SJCRH30 (cell line): Measurements from ENCODE around the gene ACAN. TPM values are rescaled to one million over a fixed set of nuclear protein-coding genes. Genes with fewer than 3 reads are reported as not detected.
A peak's percentile ranks its signal among the peaks of the same experiment; 100 is the strongest.

Experiments used
- DNase-seq, 2 experiments: peaks; one replicate each; pipeline ENCODE4 v3.0.0-alpha.2; 2015 to 2020
- H3K27ac ChIP-seq: fragments of 250-450 bp; sonication (Bioruptor Pico); 2 replicates; pipeline ENCODE4 v1.5.1; 2020; ENCODE audit warnings: mild to moderate bottlenecking, moderate library complexity
- H3K27me3 ChIP-seq: fragments of 250-450 bp; sonication (Bioruptor Pico); 2 replicates; pipeline ENCODE4 v1.5.1; 2020; ENCODE audit warnings: mild to moderate bottlenecking, moderate library complexity
- H3K36me3 ChIP-seq: fragments of 250-450 bp; sonication (Bioruptor Pico); 2 replicates; pipeline ENCODE4 v1.5.1; 2020; ENCODE audit warnings: mild to moderate bottlenecking, moderate library complexity
- H3K4me1 ChIP-seq: fragments of 250-450 bp; sonication (Bioruptor Pico); 2 replicates; pipeline ENCODE4 v1.5.1; 2020; ENCODE audit warnings: mild to moderate bottlenecking, moderate library complexity
- H3K4me3 ChIP-seq: fragments of 250-450 bp; sonication (Bioruptor Pico); 2 replicates; pipeline ENCODE4 v1.5.1; 2020; ENCODE audit warnings: mild to moderate bottlenecking, moderate library complexity
- H3K9me3 ChIP-seq: fragments of 250-450 bp; sonication (Bioruptor Pico); replicated peaks from 2 replicates; pipeline ENCODE4 v1.5.1; 2020; ENCODE audit warnings: mild to moderate bottlenecking, moderate library complexity
- total RNA-seq: library from RNA; depleted of rRNA; stranded (reverse); fragments of >200 nt; shearing (Covaris generic); gene quantifications from 2 replicates; pipeline ENCODE4 v1.2.3, GENCODE V29; 2014

Gene ACAN
- total RNA-seq, 1 experiment from 2014 or later: not detected

DNA sequence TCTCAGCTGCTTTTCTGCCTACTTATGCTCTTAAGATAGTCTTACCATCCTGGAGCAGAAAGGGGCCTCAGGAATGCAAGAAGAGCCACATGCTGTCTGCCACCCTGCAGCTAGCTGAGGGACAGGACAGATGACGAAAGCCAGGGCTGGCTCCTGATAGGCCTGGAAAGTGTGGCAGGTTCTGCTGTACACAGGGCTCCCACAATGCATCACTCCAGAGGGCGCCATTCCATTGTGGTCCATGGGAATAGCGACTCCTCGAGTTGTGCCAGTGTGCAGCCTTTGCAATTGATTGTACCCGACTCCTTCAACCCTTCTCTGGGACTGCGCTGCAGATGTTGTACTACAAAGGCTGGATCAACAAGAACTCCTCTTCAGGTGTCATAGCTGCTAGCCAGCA is 11.2 kb downstream of the ACAN start:
- no peak for DNase-seq
- H3K36me3 ChIP-seq: no peaks in the 10 kb centered on the region
- H3K9me3 ChIP-seq: no peaks in the 10 kb centered on the region
- no peaks in the 10 kb centered on the region for H3K4me1 ChIP-seq
- 0 out of 2 replicates have a peak, but pooled peaks cover 2% of the 10 kb centered on the region for H3K27me3 ChIP-seq
- no peak overlapping the region for H3K27ac ChIP-seq
- H3K4me3 ChIP-seq: no peak overlapping the region

DNA sequence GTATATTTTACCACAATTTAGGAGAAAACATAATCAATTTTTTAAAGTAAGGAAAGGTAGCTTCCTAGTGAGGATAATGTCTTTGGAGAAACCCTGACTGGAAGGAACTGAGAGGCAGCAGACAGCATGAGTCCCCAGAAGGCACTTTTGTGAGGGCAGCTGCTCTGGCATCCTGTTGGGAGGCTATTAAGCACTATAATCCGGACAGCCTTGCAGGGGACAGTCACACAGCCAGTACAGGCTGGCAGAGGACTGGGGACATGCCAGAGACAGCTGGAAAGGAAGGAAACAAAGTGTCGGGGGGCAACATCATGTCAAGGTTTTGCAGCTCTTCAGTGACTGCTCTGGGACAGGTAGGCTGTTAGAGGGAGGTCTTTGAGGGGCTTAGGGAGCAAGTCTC is 15.7 kb downstream of the ACAN start:
- no peaks in the 10 kb centered on the region for H3K36me3 ChIP-seq
- H3K27me3 ChIP-seq: no peaks in the 10 kb centered on the region
- DNase-seq: no peak

DNA sequence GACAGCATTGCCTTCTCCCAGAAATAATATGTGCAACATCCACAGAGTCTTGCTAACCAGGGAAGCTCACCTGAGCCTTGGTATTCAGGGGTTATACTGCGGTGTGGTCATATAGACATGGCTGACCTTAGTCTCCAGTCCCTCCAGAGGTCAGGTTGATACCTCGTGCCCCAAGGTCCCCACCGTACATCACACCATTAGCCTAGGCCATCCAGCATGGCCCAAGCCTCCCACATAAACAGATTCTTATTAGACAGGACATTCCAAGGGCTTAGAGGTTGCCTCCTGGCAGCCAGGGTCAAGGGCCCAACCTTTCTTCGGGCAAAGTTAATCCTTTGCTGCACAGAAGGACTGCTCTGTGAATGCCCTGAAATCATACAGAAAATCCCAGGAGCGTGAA is 18.8 kb downstream of the ACAN start:
- Histone ChIP-seq H3K4me1 (no peaks in the 10 kb centered on the region), H3K27me3 (no peaks in the 10 kb centered on the region), H3K9me3 (no peaks in the 10 kb centered on the region), H3K27ac (no peak overlapping the region), H3K4me3 (no peak overlapping the region), H3K36me3 (no peaks in the 10 kb centered on the region)
- DNase-seq: no peak

More for the DNA sequence above, 15.7 kb downstream of the ACAN start:
- no peak overlapping the region for H3K27ac ChIP-seq
- no peaks in the 10 kb centered on the region for H3K9me3 ChIP-seq
- H3K4me3 ChIP-seq: no peak overlapping the region
- no peaks in the 10 kb centered on the region for H3K4me1 ChIP-seq

DNA sequence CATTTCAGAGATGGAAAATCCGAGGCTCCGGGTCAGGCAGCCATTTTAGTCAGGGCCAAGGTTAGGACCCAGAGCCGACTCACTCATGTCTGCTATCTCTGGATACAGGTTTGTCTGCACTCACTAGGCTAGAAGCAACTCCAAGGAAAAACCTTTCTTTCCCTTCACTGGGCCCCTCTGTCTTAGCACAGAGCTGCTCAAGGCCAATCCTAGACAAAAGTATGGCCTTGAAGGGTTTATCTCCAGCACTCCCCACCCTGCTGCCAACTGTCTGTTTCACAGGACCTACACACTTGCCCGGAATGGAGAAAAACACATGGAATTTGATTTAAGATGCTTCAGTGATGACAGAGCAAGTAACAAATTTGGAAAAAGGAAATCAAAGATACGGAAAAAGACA is 25.6 kb downstream of the ACAN start:
- Histone ChIP-seq H3K27me3 (peaks cover 4% of the 10 kb centered on the region; the same call in 1 of the 2 replicates), H3K4me1 (no peaks in the 10 kb centered on the region), H3K36me3 (no peaks in the 10 kb centered on the region), H3K27ac (no peak overlapping the region), H3K4me3 (no peak overlapping the region), H3K9me3 (no peaks in the 10 kb centered on the region)
- no peak for DNase-seq

DNA sequence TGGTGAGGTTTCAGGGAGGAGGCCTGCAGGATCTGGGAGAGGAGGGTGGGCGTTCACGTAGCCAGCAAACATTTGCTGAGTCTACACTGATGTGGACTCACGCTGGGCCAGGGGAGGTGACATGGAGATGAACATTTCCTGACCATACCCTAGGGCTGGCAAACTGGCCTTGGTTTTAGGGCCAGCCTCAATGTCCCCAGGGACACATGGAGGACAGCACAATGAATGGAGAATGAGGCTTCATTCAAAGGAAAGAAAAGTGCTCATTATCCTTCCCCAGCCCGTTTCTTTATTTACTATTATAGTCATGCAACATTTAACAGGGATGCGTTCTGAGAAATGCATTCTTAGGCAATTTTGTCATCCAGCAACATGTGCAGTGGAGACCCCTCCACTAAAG is 26.8 kb downstream of the ACAN start:
- DNase-seq: no peak
- Histone ChIP-seq H3K4me3 (no peak overlapping the region), H3K27me3 (peaks cover 4% of the 10 kb centered on the region; the same call in 1 of the 2 replicates), H3K36me3 (no peaks in the 10 kb centered on the region), H3K9me3 (no peaks in the 10 kb centered on the region), H3K27ac (no peak overlapping the region), H3K4me1 (no peaks in the 10 kb centered on the region)

DNA sequence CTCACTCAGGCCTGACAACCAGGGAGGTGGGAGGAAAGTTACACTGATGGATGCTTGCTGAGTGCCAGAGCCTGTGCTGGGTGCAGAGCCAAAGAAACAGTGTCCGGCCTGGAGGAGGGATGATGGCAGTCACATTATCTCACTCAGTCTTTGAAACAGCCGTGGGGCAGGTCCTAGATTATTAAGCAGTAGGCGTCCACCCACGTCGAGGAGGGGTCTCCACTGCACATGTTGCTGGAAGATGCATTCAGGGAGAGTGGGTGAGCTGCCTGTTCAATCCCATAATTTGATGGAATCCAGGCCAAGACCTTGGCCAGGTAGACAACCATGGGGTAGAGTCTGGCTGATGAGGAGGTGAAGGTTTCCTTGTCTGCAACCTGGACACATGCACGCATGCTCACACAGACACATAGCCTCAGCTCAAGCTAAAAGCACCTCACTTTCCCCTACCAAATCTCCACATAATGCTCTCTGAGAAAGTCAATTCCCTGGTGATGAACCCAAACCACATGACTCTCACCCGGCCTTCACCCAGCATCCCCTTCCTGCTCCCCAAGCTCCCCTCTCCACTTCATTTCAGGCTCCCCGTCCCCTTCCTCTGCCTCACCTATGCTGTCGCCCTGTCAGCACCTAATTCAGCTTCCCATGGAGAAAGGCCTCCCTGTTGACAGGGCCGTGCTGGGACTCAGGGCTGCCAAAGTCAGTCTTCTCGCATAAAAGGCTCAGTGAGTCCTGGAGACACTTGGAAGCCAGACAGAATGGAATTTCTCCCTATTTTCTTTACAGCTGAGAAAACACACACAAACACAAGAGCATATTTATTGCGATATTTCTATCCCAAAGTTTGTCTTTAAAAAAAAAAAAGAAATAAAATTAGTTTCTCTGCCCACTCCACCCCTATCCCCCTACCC is 29.8 kb downstream of the ACAN start:
- Histone ChIP-seq H3K4me1 (no peaks in the 10 kb centered on the region), H3K36me3 (no peaks in the 10 kb centered on the region), H3K9me3 (no peaks in the 10 kb centered on the region), H3K4me3 (no peak overlapping the region), H3K27me3 (peaks cover 4% of the 10 kb centered on the region; the same call in 1 of the 2 replicates), H3K27ac (no peak overlapping the region)
- DNase-seq: no peak

DNA sequence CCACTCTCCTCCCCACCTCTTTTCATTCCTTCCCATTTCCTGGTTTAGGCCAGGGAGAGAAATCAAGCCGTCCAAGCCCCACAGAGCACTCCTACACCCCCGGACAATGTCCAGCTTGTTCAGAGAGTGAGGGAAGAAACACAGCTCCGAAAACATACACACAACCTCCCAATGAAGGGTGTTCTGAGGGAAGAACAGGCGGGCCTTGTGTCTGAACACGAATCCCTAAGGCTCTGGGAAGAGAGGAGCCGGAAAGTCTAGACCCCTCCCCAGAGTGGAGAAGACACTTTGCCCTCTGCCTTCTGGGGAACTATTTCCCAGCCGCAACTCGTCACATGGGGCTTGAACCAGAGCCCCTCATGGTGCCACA is 30.5 kb downstream of the ACAN start:
- Histone ChIP-seq H3K36me3 (no peaks in the 10 kb centered on the region), H3K4me3 (no peak overlapping the region), H3K27me3 (peaks cover 4% of the 10 kb centered on the region; the same call in 1 of the 2 replicates), H3K4me1 (no peaks in the 10 kb centered on the region), H3K9me3 (no peaks in the 10 kb centered on the region), H3K27ac (no peak overlapping the region)
- no peak for DNase-seq

DNA sequence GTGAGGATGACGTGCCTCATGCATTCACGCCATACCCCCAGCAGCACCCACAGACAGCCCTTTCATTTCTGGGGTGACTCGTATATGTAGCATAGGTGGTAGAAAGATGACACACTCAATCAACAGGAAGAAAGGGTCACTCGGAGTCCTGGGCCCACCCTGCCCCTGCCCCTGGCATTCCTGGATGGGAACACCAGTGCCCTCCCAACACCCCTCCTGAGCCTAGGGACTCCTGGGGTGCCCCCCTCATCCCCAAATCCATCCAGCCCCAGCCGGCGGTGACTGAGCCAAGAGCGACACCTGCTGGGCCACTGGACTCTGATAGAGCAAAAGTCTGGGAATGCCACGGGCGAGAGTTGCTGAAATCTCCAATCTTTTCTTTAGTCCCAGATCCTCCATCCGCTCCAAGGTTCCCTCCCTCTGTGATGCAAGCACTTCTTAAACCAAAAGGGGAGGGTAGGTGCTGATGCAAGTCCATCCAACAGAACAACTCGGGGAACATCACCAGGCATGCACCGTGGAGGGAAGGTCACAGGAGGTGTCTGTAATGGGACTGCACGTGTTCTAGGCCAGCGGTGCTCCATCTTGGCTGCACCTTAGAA is 31.1 kb downstream of the ACAN start:
- Histone ChIP-seq H3K4me3 (no peak overlapping the region), H3K36me3 (no peaks in the 10 kb centered on the region)
- DNase-seq: peak; percentile 23 to 42

DNA sequence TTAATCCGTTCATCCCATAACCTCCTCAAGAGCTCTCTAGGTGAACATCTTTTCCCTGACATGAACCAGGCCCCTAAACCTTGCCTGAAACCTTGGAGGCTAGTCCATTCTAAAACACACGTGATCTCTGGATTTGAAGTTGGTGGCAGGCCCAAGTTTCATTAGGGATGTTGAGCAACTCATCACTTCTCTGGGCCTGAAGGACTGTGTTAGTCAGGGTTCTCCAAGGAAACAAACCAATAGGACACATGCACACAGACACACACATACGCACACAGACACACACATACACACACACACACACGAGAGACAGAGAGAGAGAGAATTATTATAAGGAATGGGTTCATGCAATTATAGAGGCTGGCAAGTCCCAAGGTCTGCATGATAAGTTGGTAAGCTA is 31.9 kb downstream of the ACAN start:
- DNase-seq: no peak
- Histone ChIP-seq H3K27ac (no peak overlapping the region), H3K9me3 (no peaks in the 10 kb centered on the region), H3K27me3 (no peaks in the 10 kb centered on the region), H3K4me3 (no peak overlapping the region), H3K36me3 (no peaks in the 10 kb centered on the region), H3K4me1 (no peaks in the 10 kb centered on the region)

More for the DNA sequence above, 31.1 kb downstream of the ACAN start:
- Histone ChIP-seq H3K27me3 (peaks cover 2% of the 10 kb centered on the region; the same call in 1 of the 2 replicates), H3K27ac (no peak overlapping the region), H3K4me1 (no peaks in the 10 kb centered on the region), H3K9me3 (no peaks in the 10 kb centered on the region)

DNA sequence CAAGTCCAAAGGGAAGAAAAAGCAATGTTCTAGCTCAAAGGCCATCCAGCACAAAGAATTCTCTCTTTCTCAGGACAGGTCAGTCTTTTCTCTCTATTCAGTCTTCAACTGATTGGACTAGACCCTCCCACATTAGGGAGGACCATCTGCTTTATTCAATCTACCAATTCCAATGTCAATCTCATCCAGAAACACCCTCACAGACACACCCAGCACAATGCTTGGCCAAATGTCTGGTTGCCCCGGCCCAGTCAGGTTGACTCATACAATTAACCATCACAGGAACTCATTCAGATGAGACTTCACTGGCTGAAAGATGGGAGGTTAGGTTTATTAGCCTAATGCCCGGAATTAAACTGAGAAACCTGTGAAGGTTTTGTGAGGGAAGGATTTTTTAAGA is 32.4 kb downstream of the ACAN start:
- H3K27me3 ChIP-seq: no peaks in the 10 kb centered on the region
- no peak for DNase-seq
- H3K27ac ChIP-seq: no peak overlapping the region
- no peaks in the 10 kb centered on the region for H3K4me1 ChIP-seq
- H3K36me3 ChIP-seq: no peaks in the 10 kb centered on the region
- H3K4me3 ChIP-seq: no peak overlapping the region
- no peaks in the 10 kb centered on the region for H3K9me3 ChIP-seq

DNA sequence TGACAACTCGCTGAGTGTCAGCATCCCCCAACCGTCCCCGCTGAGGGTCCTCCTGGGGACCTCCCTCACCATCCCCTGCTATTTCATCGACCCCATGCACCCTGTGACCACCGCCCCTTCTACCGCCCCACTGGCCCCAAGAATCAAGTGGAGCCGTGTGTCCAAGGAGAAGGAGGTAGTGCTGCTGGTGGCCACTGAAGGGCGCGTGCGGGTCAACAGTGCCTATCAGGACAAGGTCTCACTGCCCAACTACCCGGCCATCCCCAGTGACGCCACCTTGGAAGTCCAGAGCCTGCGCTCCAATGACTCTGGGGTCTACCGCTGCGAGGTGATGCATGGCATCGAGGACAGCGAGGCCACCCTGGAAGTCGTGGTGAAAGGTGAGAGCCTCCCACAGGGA is 35.4 kb downstream of the ACAN start:
- Histone ChIP-seq H3K36me3 (no peaks in the 10 kb centered on the region), H3K27me3 (no peaks in the 10 kb centered on the region), H3K4me1 (no peaks in the 10 kb centered on the region), H3K27ac (no peak overlapping the region), H3K4me3 (no peak overlapping the region), H3K9me3 (no peaks in the 10 kb centered on the region)
- DNase-seq: no peak

DNA sequence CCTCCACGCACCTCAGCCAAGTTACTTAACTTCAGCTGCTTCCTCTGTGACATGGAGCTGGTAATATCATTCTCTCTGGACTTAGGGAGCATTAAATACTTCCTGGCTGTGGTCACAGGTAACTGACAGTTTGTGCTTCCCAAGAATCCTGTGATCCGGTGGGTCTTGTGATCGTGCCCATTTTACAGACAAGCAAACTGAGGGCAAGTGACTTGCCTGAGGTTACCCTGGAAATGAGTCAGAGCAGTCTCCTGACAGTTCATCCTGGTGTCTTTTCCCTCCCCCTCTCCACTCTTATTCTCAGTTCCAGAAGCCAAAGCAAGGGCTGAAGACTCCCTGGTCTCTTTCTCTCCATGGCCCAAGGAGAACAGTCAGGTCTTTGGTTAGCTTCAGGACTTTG is 35.9 kb downstream of the ACAN start:
- Histone ChIP-seq H3K9me3 (no peaks in the 10 kb centered on the region), H3K36me3 (no peaks in the 10 kb centered on the region), H3K27me3 (no peaks in the 10 kb centered on the region), H3K4me1 (no peaks in the 10 kb centered on the region), H3K27ac (no peak overlapping the region), H3K4me3 (no peak overlapping the region)
- DNase-seq: no peak

DNA sequence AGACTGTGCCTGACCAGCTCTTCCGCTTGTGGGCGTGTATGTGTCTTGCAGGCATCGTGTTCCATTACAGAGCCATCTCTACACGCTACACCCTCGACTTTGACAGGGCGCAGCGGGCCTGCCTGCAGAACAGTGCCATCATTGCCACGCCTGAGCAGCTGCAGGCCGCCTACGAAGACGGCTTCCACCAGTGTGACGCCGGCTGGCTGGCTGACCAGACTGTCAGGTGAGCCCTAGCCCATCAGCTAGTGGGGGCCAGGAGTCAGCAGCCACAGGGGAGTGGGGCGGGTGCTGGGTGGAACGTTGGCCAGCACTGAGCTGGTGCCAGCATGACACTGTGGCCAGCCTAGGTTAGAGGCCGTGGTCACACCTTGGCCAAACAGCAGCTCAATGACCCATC is 36.7 kb downstream of the ACAN start:
- Histone ChIP-seq H3K27me3 (no peaks in the 10 kb centered on the region), H3K9me3 (no peaks in the 10 kb centered on the region), H3K27ac (no peak overlapping the region), H3K4me1 (no peaks in the 10 kb centered on the region), H3K4me3 (no peak overlapping the region), H3K36me3 (no peaks in the 10 kb centered on the region)
- no peak for DNase-seq

DNA sequence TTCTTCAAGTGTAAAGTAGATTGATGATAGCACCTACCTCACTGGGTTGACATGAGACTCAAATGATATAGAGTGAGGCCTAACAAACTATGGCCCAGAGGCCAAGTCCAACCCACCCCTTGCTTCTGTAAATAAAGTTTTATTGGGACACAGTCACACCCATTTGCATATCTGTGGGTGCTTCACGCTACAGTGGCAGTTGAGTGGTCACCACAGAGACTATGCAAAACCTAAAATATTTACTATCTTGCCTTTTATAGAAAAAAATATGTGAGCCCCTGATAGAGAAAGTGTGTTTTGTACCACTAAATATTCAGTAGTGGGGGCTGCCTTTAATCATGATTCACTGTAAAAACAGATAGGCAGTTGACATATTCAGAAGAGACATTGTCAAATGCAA is 38.0 kb downstream of the ACAN start:
- no peaks in the 10 kb centered on the region for H3K27me3 ChIP-seq

DNA sequence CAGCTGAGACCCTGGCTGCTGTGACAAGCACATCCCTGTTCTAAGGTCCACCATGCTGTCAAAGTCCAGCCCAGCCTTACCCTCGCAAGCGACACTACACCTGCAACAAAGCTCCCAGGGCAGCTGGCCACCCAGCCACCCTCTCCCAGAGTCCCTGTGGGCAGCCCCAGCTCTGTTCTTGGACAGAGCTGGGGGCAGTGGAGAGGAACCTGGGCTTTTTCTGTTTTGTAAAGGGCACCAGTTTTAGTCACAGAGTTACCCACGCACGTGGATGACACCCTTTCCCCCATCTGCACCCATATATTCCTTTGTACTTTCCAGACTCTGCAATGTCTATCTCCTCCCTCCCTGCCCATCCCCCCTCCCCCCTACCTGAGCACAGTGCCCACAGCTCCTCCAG is 38.9 kb downstream of the ACAN start:
- H3K4me1 ChIP-seq: no peaks in the 10 kb centered on the region

More for the DNA sequence above, 38.0 kb downstream of the ACAN start:
- Histone ChIP-seq H3K9me3 (no peaks in the 10 kb centered on the region), H3K4me3 (no peak overlapping the region), H3K36me3 (no peaks in the 10 kb centered on the region), H3K27ac (no peak overlapping the region), H3K4me1 (no peaks in the 10 kb centered on the region)
- DNase-seq: no peak

More for the DNA sequence above, 38.9 kb downstream of the ACAN start:
- Histone ChIP-seq H3K9me3 (no peaks in the 10 kb centered on the region), H3K27me3 (no peaks in the 10 kb centered on the region), H3K27ac (no peak overlapping the region), H3K36me3 (no peaks in the 10 kb centered on the region), H3K4me3 (no peak overlapping the region)
- DNase-seq: no peak
